Muscle of leg (tissue), 11 donors: ENCODE measurements around the gene DGKG. TPM values are rescaled to one million over a fixed set of nuclear protein-coding genes. Genes with fewer than 3 reads are reported as not detected.

Source experiments
- DNase-seq: peaks from one replicate; pipeline ENCODE4 v3.0.0; 2013
- H3K27ac ChIP-seq: one replicate; pipeline ENCODE4 v1.5.1; 2013; ENCODE audit warnings: mild to moderate bottlenecking, low read length, control low read depth
- H3K27me3 ChIP-seq: one replicate; pipeline ENCODE4 v1.6.1; 2013; ENCODE audit warnings: low read length; ENCODE audit not compliant: control insufficient read depth, insufficient read depth
- H3K36me3 ChIP-seq: one replicate; pipeline ENCODE4 v1.6.1; 2013; ENCODE audit warnings: low read length; ENCODE audit not compliant: control insufficient read depth, insufficient read depth
- H3K4me1 ChIP-seq: one replicate; pipeline ENCODE4 v1.6.1; 2013; ENCODE audit warnings: low read length; ENCODE audit not compliant: control insufficient read depth, insufficient read depth
- H3K4me3 ChIP-seq: one replicate; pipeline ENCODE4 v1.5.1; 2013; ENCODE audit warnings: low read length, control low read depth
- H3K9me3 ChIP-seq: replicated peaks from 2 replicates; pipeline ENCODE4 v1.6.1; 2013; ENCODE audit warnings: low read depth, low read length; ENCODE audit not compliant: control insufficient read depth
- WGBS: methylation state at CpG from one replicate; pipeline ENCODE4 v1.1.5; 2013; ENCODE audit warnings: missing lambda C conversion rate; ENCODE audit not compliant: insufficient coverage; 5-methylcytosine and 5-hydroxymethylcytosine counted together
- polyA plus RNA-seq, 8 donors: library from polyadenylated mRNA; unstranded; fragments of 120-200 nt; gene quantifications; one replicate each; pipeline versions ENCODE4 v1.2.1 to v1.2.3, GENCODE V29; 2013; ENCODE audit warnings: inconsistent platforms in 1 of 8, low replicate concordance in 1 of 8; ENCODE audit not compliant: insufficient read length in 8 of 8, insufficient read depth in 1 of 8
- total RNA-seq: library from RNA; stranded (reverse); fragments of 120-200 nt; gene quantifications from one replicate; pipeline ENCODE4 v1.2.4, GENCODE V29; 2013

DGKG gene
- total and polyA plus RNA-seq, 9 donors = 0.83 to 2.0 (median 1.6) TPM

- Histone ChIP-seq H3K36me3 (peaks cover 2% of the 10 kb centered on the region), H3K9me3 (no peaks in the 10 kb centered on the region), H3K27me3 (no peaks in the 10 kb centered on the region), H3K27ac (no peak overlapping the region), H3K4me1 (peaks cover 34% of the 10 kb centered on the region), H3K4me3 (no peak overlapping the region)
- DNase-seq = no peak
- WGBS = no CpG with 5 or more reads among the region's 3 CpGs
Observed at GRCh38 chr3:186100398-186100797, 261.6 kb downstream of the DGKG start.

- Histone ChIP-seq H3K27me3 (no peaks in the 10 kb centered on the region), H3K4me3 (no peak overlapping the region), H3K27ac (peak overlapping the region; percentile 25), H3K9me3 (no peaks in the 10 kb centered on the region), H3K4me1 (peaks cover 33% of the 10 kb centered on the region), H3K36me3 (peaks cover 4% of the 10 kb centered on the region)
- WGBS = 57% methylated on average over 2 of the region's 5 CpGs
- peak; percentile 68 for DNase-seq
Observed at GRCh38 chr3:186099178-186099577, 262.9 kb downstream of the DGKG start.

- Histone ChIP-seq H3K9me3 (no peaks in the 10 kb centered on the region), H3K27ac (peak overlapping the region; percentile 85), H3K27me3 (no peaks in the 10 kb centered on the region), H3K36me3 (peaks cover 4% of the 10 kb centered on the region), H3K4me3 (no peak overlapping the region), H3K4me1 (peaks cover 31% of the 10 kb centered on the region)
- DNase-seq = no peak
- 33% methylated on average over 2 of the region's 3 CpGs for WGBS
Observed at GRCh38 chr3:186098740-186099139, 263.3 kb downstream of the DGKG start.

- H3K27ac ChIP-seq = peak overlapping the region; percentile 85
- WGBS = 0% methylated on average over 13 of the region's 16 CpGs
- H3K4me1 ChIP-seq = peaks cover 31% of the 10 kb centered on the region
- no peaks in the 10 kb centered on the region for H3K9me3 ChIP-seq
- H3K27me3 ChIP-seq = no peaks in the 10 kb centered on the region
- DNase-seq = peak; percentile 95
- peak overlapping the region; percentile 45 for H3K4me3 ChIP-seq
- peaks cover 4% of the 10 kb centered on the region for H3K36me3 ChIP-seq
Observed at GRCh38 chr3:186097663-186098451, 264.2 kb downstream of the DGKG start.

GRCh38 chr3:186097317-186097662 lies 264.7 kb downstream of the DGKG start:
- H3K36me3 ChIP-seq = peaks cover 4% of the 10 kb centered on the region
- no peaks in the 10 kb centered on the region for H3K27me3 ChIP-seq
- DNase-seq = no peak
- H3K4me1 ChIP-seq = peaks cover 31% of the 10 kb centered on the region
- no peaks in the 10 kb centered on the region for H3K9me3 ChIP-seq
- peak overlapping the region; percentile 45 for H3K4me3 ChIP-seq
- no CpG with 5 or more reads among the region's 4 CpGs for WGBS
- peak overlapping the region; percentile 57 for H3K27ac ChIP-seq

Other genes with a start within 250 kb of the DGKG start
- 2.5 TPM for gene CRYGS, start 182.1 kb upstream of the DGKG start, total RNA-seq
- gene CRYGS, start 182.1 kb upstream of the DGKG start, polyA plus RNA-seq = 1 to 10 TPM; 1.3 to 4.3 (median 2.2) TPM
- gene TBCCD1, start 205.1 kb upstream of the DGKG start, total RNA-seq = 13.3 TPM
- 10 to 100 TPM in 7 of 8 donors, 1 to 10 TPM in 1; 8.5 to 14.3 (median 10.9) TPM for gene TBCCD1, start 205.1 kb upstream of the DGKG start, polyA plus RNA-seq
- 30.3 TPM for gene DNAJB11, start 208.5 kb upstream of the DGKG start, total RNA-seq
- 10 to 100 TPM; 36.6 to 49.7 (median 40.7) TPM for gene DNAJB11, start 208.5 kb upstream of the DGKG start, polyA plus RNA-seq